Lower leg skin (tissue), 3 donors: ENCODE results near the gene UBA3.

Source experiments
- POLR2A ChIP-seq, 2 donors: fragments of 450-650 bp; IDR thresholded peaks; one replicate each; pipeline ENCODE4 v1.6.1; 2016 to 2017; ENCODE audit warnings: antibody characterized with exemption in 2 of 2, mild to moderate bottlenecking in 1 of 2, moderate library complexity in 1 of 2
- TF ChIP-seq, protein P1 (sequence below), 3 donors: fragments of 450-650 bp; IDR thresholded peaks; one replicate each; pipeline ENCODE4 v1.5.1; 2016; ENCODE audit warnings: antibody characterized with exemption in 3 of 3, mild to moderate bottlenecking in 3 of 3, moderate library complexity in 2 of 3

DNA sequence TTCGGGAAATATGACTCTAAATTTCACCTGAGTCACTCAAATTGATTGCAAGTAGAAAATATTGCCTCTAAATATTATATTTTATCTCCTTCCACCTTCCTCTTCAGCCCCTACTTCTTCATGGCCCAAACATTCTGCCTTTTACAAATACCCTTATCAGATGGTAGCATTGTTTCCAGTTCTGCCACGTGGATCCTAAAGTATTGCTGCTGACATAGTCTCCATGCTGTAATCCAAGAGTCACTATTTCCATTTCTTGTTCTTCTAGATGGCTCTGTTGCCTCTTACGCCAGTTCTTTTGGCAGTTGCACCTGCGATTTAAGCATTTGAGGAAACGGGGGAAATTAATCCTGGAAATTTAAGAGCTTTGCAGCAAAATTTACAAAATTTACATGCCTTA, 28.6 kb upstream of the UBA3 start:
- TF ChIP-seq, protein P1, sequence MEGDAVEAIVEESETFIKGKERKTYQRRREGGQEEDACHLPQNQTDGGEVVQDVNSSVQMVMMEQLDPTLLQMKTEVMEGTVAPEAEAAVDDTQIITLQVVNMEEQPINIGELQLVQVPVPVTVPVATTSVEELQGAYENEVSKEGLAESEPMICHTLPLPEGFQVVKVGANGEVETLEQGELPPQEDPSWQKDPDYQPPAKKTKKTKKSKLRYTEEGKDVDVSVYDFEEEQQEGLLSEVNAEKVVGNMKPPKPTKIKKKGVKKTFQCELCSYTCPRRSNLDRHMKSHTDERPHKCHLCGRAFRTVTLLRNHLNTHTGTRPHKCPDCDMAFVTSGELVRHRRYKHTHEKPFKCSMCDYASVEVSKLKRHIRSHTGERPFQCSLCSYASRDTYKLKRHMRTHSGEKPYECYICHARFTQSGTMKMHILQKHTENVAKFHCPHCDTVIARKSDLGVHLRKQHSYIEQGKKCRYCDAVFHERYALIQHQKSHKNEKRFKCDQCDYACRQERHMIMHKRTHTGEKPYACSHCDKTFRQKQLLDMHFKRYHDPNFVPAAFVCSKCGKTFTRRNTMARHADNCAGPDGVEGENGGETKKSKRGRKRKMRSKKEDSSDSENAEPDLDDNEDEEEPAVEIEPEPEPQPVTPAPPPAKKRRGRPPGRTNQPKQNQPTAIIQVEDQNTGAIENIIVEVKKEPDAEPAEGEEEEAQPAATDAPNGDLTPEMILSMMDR (IDR thresholded peaks at IDR 0.05) = no peak
- TF ChIP-seq POLR2A (IDR thresholded peaks at IDR 0.05) = no peak
